ENCODE results near the gene PTPN11.
"Not testable (repeated sequence)": the region's sequence is repeated elsewhere in the genome, so short reads cannot be mapped to it uniquely, and the experiment has no call there.

The PTPN11 gene

DNA sequence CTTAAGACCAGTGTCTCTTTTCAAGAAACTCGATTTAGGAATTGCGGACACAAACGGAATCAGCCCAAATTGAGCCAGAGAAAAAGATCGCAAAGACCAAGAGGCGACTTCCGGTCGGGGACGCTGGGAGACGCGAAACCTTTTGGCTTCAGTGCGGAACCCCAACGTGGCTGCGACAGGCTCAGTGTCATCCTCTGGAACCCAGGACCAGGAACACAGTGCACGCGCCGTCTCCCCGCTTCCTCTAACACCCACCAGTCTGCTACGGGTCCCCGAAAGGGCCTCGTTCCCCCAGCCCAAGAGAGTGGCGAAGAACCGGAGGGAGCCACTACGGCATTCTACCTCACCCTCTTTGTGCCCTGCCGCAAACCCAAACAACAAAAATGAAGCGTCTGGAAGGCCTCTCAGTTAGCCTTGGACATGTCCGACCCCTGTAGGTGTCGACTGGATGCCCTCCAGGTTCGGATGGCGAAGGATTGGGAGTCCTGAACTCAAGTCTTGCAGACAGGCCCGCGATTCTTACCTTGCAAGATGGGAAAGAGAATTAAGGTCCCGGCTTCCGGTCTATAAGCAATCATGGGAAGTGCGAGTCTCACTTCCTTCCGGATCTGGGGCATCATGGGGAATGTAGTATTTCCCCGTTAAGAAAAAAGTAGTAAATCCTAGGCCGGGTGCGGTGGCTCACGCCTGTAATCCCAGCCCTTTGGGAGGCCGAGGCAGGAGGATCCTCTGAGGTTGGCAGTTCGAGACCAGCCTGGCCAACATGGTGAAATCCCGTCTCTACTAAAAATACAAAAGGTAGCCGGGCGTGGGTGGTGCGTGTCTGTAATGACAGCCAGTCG lies 9.5 kb upstream of the PTPN11 start, which contains the start of gene RPL6:
RPL6 (minus strand) TSS at position 542 of the 842 bp plus-strand sequence. CDS start 949 bp downstream, outside the sequence.
- DNase-seq (ENCODE audit: low spot score): peak; percentile 97

DNA sequence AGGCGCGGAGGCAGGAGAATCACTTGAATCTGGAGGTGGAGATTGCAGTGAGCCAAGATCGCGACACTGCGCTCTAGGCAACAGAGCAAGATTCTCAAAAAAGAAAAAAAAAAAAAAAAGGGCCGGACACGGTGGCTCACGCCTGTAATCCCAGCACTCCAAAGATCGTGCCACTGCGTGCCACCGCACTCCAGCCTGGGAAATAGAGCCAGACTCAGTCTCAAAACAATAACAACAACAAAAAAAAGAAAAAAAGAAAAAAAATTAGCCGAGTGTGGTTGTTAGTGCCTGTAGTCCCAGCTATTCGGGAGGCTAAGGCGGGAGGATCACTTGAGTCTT lies 8.9 kb upstream of the PTPN11 start:
- DNase-seq (ENCODE audit: low spot score): no peak

DNA sequence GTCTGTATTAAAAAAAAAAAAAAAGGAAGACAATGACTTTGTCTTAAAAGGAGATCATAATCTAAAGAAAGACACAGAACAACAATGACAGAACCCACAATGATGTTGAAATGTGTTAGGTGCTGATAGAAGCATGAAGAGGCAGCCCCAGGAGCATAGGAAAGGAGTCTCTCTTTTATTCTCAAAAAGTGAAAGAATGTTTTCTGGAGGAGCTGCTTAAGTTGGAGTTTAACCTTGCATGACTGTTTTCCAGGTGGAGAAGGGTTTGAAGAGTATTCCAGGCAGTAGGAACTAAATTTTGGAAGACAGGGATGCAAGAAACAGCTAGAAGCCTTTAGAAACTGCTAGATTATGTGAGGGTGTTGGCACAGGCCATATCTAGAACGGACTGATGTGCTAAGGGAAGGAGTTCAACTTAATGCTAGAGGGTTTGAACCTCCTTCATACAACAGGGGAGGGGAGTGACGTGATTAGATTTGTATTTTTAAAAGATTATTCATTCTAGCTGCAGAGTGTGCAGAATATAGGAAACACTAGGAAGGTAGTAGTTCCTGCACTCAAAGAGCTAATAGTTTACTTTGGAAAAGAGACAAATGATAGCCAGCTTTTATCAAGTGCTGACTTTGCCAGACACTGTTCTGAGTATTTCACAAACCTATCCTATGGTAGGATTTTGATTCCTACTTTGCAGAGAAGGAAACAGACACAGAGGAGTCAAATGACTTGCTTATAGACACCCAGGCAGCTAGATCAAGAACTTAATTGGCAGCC lies 4.7 kb upstream of the PTPN11 start:
- DNase-seq (ENCODE audit: low spot score): no peak

DNA sequence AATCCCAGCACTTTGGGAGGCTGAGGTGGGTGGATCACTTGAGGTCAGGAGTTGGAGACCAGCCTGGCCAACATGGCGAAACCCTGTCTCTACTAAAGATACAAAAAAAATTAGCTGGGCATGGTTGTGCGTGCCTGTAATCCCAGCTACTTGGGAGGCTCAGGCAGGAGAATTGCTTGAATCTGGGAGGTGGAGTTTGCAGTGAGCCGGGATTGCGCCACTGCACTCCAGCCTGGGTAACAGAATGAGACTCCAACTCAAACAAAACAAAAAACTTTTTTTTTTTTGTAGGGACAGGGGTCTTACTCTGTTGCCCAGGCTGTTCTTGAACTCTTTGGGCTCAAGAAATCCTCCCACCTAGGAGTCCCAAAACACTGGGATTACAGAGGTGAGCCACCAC lies 3.3 kb upstream of the PTPN11 start:
- not testable (repeated sequence) for DNase-seq (ENCODE audit: low spot score)

DNA sequence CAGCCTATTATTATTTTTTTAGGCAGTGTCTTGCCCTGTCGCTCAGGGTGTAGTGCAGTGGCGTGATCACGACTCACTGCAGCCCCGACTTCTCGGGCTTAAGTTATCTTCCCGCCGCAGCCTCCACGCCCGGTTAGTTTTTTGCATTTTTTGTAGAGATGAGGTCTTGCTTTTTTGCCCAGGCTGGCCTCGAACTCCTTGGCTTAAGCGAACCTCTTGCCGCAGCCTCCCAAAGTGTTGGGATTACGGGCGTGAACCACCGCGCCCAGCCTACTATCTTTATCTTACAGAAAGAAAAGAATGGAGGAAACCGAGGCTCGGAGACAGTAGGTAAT lies 507 bp upstream of the PTPN11 start:
- DNase-seq (ENCODE audit: low spot score): peak; percentile 29

DNA sequence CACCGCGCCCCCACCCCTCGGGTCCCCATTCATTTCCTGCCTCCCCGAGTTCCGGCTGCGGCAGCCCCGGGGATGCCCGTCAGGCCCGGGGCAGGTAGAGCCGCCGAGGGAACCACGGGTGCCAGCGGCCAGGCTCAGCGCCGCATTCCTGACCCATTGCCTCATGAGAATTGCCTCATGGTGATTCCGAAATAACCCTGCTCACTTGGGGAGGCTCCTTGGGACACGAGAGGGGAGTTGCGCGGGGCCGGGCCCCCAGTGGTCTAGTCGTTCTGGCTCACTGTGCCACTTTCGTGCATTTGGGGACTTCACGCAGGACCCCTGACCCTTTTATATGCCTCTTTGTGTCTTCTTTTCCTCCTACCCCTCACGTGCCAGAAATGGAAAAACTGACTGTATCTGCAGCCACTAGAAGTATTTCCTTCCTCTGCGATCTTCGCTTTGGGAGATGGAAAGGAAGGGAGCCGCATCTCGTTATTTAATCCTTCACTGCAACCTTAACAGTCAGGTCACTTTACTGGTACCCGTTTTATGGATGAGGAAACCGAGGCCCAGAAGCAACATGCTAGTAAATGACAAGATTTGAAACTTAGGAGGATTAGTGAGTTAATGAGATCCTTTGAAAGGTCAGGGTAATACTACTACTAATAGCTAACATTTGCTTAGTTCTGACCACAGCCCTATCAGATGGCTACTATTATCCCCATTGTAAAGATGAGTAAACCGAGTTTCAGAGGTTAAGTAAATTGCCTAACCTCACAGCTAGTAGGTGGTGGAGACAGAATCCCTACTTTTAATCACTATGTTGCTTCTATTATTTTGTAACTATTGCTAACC lies 768 bp downstream of the PTPN11 start:
- DNase-seq (ENCODE audit: low spot score): no peak

DNA sequence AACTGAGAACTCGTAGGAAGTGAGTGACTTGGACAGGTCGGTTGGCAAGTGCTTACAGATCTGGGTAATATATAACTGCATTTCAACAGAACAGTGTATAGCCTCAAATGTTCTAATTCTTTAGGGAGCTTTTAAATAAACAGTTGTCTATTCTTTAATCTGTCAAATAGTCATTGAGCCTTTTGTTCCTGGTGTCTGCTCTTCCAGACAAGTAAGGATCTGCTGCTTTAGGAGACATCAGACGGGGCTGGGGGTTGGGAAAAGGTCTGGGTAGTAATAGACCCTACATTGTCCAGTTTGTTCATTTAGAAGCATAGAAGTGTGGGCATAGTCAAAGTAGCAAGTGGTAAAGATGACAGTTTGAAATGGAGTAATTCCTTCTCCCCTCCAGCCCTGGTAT lies 2.0 kb downstream of the PTPN11 start:
- DNase-seq (ENCODE audit: low spot score): no peak

DNA sequence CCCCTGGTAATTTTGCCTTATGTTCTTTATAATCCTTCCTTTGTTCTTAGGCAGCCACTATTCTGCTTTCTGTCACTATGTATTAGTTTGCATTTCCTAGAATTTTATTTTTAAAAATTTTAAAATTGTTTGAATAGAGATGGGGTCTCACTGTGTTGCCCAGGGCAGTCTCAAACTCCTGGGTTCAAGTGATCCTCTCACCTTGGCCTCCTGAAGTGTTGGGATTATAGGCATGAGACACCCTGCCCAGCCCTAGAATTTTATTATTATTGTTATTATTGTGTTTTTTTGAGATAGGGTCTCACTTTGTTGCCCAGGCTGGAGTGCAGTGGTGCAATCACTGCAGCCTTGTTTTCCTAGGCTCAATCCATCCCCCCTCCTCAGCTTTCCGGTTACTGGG lies 2.6 kb downstream of the PTPN11 start:
- no peak for DNase-seq (ENCODE audit: low spot score)

DNA sequence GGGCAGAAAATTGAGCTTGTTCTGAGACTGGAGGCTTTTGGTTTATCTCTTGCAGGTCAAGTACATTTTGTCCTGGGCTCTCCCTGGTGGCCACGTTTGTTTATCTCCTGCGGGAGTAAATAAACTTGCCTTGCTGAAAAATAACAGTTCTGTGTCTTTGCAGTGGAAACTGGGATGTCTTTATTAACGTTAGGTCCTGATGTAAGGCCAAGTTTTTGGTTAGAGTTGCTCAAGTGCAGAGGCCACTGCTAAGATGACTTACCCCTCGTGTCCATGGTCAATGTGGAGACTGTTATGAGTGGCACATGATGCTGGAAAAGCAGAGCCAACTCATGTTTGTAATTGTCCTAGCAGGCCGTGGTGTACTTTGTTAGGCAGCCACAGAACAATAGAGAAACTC lies 3.8 kb downstream of the PTPN11 start:
- no peak for DNase-seq (ENCODE audit: low spot score)

DNA sequence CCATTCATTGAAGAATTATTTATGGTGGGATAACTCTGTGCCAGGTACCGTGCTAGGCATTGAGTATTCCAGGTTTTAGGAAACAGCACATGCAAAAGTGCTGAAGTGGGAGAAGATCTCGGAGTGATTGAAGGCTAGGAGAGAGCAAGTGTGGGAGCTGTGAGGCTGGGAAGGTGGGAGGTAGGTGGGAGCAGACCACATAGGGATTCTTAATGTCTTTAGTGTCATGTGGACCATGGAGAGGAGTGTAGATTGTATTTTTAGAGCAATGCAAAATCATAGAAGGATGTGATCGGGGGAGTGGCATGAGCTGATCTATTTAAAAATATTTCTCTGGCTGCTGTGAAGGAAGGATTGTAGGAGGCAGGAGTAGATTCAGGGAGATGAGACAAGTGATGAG lies 5.4 kb downstream of the PTPN11 start:
- no peak for DNase-seq (ENCODE audit: low spot score)

DNA sequence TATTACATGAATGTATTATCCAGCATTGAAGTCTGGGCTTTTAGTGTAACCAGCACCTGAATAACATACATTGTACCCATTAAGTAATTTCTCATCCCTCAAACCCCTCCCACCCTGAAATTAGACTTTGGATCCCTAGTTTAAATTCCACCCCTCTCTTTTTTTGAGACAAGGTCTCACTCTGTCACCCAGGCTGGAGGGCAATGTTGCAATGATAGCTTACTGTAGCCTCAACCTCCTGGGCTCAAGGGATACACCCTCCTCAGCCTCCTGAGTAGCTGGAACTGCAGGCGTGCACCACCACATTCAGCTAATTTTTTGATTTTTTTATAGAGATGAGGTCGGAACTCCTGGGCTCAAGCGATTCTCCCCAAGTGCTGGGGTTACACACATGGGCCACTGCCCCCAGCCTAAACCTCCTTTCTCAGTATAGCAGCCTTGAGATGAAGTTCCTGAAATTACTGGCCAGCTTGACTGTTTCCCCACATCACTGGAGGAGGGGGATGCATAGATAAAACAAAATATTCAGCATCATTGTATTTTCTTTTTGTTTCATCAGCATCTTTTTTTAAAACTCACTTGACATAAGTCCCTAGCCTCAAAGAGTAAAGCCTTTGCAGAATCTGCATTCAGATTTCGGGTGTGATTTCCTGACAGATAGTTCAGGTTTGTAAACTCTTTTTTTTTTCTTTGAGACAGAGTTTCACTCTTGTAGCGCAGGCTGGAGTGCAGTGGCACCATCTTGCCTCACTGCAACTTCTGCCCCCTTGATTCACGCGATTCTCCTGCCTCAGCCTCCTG lies 7.0 kb downstream of the PTPN11 start:
- no peak for DNase-seq (ENCODE audit: low spot score)

DNA sequence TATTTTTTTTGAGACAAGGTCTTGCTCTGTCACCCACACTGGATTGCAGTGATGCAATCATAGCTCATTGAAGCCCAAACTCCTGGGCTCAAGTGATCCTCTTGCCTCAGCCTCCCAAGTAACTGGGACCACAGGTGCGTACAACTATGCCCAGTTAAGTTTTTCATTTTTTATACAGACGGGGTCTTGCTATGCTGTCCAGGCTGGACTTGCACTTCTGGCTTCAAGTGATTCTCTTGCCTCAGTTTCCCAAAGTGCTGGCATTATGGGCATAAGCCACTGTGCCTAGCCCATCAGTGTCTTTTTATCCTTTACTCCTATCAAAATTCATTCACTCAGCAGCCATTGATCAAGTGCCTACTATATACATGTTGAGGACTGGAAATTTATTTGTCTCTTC lies 9.0 kb downstream of the PTPN11 start:
- no peak for DNase-seq (ENCODE audit: low spot score)

DNA sequence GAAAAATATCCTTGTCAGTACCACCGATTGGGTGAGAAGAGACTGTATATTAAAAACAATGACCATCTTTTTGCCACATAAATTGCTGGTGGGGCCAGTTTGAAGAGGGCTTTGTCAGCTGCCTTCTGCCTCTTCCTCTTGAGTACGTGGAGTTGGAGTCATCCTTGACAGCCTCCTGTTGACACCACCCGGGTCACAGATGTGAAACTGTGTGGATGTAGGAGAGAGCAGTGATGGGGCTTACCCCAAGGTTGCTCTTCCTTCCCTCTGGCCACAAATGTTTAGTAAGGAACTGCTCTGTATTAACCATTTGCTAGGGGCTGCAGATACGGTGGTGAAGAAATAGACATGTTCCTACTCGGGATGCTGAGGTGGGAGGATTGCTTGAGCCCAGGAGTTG lies 12.2 kb downstream of the PTPN11 start:
- DNase-seq (ENCODE audit: low spot score): no peak

DNA sequence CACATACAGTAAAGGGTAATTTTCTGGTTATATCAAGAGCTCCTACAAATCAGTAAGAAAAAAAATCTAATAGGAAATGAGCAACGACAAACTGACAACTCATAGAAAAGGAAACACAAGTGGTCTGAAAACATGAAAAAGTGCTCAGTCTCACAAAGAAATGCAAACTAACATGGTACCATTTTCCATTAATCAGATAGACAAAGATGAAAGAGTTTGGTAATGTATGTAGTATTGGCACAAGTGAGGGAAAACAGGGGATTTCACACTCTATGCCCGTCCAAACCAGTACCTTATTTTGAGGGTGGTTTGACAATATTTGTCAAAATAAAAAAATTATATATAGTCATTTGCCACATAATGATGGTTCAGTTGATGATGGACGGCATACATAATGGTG lies 13.2 kb downstream of the PTPN11 start:
- no peak for DNase-seq (ENCODE audit: low spot score)

DNA sequence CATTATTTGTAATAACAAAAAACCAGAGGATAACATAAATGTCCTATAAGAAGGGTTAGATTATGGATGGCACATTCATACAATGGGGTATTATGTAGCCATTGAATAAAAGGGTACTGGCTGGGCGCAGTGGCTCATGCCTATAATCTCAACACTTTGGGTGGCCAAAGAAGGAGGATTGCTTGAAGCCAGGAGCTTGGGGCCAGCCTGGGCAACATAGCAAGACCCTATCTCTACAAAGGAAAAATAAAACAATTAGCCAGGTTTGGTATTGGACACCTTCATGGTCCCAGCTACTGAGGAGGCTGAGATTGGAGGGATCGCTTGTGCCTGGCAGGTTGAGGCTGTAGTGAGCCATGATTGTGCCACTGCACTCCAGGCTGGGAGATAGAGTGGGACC lies 14.8 kb downstream of the PTPN11 start:
- no peak for DNase-seq (ENCODE audit: low spot score)

DNA sequence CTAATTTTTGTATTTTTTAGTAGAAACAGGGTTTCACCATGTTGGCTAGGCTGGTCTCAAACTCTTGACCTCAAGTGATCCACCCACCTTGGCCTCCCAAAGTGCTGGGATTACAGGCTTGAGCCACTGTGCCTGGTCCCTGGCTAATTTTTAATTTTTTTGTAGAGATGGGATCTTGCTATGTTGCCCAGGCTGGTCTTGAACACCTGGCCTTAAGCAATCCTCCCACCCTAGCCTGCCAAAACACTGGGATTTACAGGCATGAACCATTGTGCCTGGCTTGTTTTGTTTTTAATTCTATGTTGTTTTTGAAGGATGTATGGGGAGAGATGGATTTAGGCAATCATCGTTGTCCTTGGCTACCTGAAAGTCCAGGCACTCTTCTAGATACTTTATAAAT lies 19.9 kb downstream of the PTPN11 start:
- not testable (repeated sequence) for DNase-seq (ENCODE audit: low spot score)

DNA sequence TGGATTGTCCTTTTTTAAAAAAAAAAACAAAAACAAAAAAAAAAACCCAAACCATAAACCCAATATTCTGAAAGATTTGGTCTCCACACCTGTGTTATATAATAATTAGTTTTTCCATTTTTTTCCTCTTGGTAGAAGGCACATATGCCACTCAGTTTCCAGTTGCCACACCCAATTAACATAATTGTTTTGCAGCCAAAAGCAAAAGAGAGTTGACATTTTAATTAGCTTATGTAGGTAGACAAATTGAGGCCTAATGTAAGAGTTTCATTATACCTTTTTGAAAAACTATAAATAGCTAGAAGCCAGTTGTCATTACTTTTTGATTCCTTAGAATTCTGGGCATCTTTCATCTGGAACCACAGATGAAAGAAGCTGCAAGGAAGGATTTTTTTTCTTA lies 21.0 kb downstream of the PTPN11 start:
- peak; percentile 16 for DNase-seq (ENCODE audit: low spot score)

DNA sequence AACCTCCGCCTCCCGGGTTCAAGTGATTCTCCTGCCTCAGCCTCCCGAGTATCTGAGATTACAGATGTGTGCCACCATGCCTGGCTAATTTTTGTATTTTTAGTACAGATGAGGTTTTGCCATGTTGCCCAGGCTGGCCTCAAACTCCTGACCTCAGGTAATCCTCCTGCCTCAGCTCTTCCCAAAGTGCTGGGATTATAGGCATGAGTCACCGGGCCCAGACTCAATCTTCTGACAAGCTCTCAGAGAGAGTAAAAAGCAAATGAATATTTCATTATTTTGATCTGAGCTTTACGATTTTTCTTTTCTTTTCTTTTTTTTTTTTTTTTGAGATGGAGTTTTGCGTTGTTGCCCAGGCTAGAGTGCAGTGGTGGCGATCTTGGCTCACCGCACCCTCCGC lies 21.9 kb downstream of the PTPN11 start:
- not testable (repeated sequence) for DNase-seq (ENCODE audit: low spot score)

DNA sequence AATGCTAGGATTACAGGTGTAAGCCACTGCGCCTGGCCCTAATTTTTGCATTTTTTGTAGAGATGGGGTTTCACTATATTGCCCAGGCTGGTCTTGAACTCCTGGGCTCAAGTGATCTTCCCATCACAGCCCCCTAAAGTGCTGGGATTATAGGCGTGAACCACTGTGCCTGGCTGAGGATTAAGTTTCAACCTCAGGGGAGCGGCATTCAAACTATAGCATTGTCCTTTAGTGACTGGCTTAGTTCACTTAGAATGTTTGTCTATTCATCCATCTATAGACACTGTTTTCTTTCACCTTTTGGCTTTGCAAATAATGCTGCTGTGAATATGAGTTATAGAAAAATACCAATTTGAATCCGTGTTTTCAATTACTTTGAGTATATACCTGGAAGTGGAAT lies 25.2 kb downstream of the PTPN11 start:
- no peak for DNase-seq (ENCODE audit: low spot score)

DNA sequence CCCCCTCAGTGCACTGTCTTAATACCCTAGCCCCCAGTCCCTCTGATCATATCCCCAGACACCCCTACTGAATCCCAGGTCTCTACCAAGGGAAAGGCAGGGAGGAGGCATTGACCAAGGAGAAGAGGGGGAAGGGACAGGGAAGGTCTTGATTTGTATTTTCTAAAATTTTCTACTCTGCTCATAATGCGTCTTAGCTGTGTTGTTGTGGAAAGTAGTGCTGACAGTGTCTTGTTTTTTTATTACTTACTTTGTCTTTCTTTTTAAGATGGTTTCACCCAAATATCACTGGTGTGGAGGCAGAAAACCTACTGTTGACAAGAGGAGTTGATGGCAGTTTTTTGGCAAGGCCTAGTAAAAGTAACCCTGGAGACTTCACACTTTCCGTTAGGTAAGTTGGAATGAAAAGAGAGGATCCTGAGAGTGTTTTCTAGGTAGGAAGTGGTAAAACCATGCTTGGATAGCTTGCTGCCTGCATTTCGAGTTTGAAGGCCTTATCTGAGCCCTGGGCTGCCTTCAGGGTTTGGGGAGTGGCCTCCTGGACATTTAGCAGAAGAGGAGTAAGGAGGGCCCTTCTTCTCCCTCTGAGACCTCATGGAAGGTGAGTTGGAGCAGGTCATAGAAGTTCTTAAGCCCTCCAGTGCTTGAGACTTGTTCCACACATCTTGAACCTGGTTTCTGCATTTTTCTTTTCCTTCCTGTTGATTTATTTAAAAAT lies 27.4 kb downstream of the PTPN11 start:
- no peak for DNase-seq (ENCODE audit: low spot score)

DNA sequence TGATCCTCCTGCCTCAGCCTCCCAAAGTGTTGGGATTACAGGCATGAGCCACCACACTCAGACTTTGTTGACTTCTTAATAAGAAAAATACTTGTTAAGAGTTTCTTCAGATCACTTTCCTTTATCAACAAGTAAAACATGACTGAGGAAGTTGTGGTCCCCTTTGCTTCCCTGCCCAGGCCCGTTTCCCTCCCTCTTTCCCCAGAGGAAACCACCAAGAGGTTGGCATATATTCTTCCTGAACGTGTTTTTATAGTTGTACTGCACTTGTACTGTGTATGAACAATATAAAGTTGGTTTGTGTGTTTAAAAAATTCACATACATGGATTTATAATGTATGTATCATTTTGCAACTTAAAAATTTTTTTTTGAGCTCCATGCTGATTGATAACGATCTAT lies 28.4 kb downstream of the PTPN11 start:
- DNase-seq (ENCODE audit: low spot score): no peak

Data from SK-N-DZ (cell line).